SKM-1 (cell line): ENCODE results near the gene CRACR2A.

Source experiments
- DNase-seq: peaks from one replicate; lab custom pipeline; 2025; ENCODE audit not compliant: unreplicated experiment; lab: John Stamatoyannopoulos, UW

CRACR2A gene

GRCh38 chr12:3598896-3599860 lies 153.7 kb downstream of the CRACR2A start:
- DNase-seq = no peak

- DNase-seq = no peak
Measured at GRCh38 chr12:3597526-3598210, 155.2 kb downstream of the CRACR2A start.

- no peak for DNase-seq
Measured at GRCh38 chr12:3596703-3597415, 156.1 kb downstream of the CRACR2A start.

GRCh38 chr12:3595721-3596120 lies 157.2 kb downstream of the CRACR2A start:
- no peak for DNase-seq

- DNase-seq = no peak
Measured at GRCh38 chr12:3594966-3595365, 157.9 kb downstream of the CRACR2A start.

- DNase-seq = no peak
Measured at GRCh38 chr12:3593906-3594483, 158.9 kb downstream of the CRACR2A start.

- no peak for DNase-seq
Measured at GRCh38 chr12:3592856-3593625, 159.9 kb downstream of the CRACR2A start.

- no peak for DNase-seq
Measured at GRCh38 chr12:3589745-3590144, 163.2 kb downstream of the CRACR2A start.

- no peak for DNase-seq
Measured at GRCh38 chr12:3587402-3588013, 165.4 kb downstream of the CRACR2A start.

- DNase-seq = no peak
Measured at GRCh38 chr12:3583656-3584334, 169.1 kb downstream of the CRACR2A start.

GRCh38 chr12:3580094-3580749 lies 172.7 kb downstream of the CRACR2A start:
- DNase-seq = no peak

GRCh38 chr12:3579446-3580093 lies 173.3 kb downstream of the CRACR2A start:
- no peak for DNase-seq

- DNase-seq = no peak
Measured at GRCh38 chr12:3578557-3578956, 174.4 kb downstream of the CRACR2A start.

GRCh38 chr12:3576891-3577290 lies 176.0 kb downstream of the CRACR2A start:
- DNase-seq = no peak

- DNase-seq = no peak
Measured at GRCh38 chr12:3574986-3575385, 177.9 kb downstream of the CRACR2A start.

GRCh38 chr12:3572560-3572959 lies 180.3 kb downstream of the CRACR2A start:
- DNase-seq = no peak

GRCh38 chr12:3571724-3572123 lies 181.2 kb downstream of the CRACR2A start:
- no peak for DNase-seq

GRCh38 chr12:3571323-3571722 lies 181.6 kb downstream of the CRACR2A start:
- no peak for DNase-seq
